GM19438 (cell line): ENCODE data around the gene LSAMP.
"Not testable (repeated sequence)": the region's sequence is repeated elsewhere in the genome, so short reads cannot be mapped to it uniquely, and the experiment has no call there.

Experiments used
- ATAC-seq: cut with Tn5 transposase; IDR thresholded peaks from one replicate; pipeline ENCODE4 v1.9.1; 2021; ENCODE audit warnings: low read depth; ENCODE audit not compliant: unreplicated experiment

The LSAMP gene

DNA sequence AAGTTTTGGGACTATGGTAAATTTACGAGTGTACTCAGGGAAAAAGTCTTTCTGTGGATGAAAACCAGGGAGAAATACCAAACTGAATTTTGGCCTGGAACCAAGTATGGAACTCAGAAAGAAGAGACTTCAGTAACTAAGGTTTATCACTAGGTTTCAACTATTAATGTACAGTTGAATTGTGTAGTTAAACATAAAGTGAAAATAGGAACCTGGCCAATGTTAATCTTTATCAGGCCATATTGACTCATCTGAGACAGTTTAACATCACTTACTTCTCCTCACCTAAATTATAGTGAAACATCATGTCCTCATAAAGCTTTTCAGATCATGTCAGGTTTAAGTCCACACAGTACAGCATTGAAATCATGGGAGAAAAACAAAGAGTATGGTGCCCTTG, 197.7 kb downstream of the LSAMP start:
- no peak for ATAC-seq

- no peak for ATAC-seq
Measured at GRCh38 chr3:116246406-116246980, 198.8 kb downstream of the LSAMP start.

- ATAC-seq = no peak
Measured at GRCh38 chr3:116242825-116243224, 202.5 kb downstream of the LSAMP start.

GRCh38 chr3:116241677-116242076, 203.6 kb downstream of the LSAMP start:
- ATAC-seq = no peak

GRCh38 chr3:116240261-116240660, 205.0 kb downstream of the LSAMP start:
- ATAC-seq = no peak

DNA sequence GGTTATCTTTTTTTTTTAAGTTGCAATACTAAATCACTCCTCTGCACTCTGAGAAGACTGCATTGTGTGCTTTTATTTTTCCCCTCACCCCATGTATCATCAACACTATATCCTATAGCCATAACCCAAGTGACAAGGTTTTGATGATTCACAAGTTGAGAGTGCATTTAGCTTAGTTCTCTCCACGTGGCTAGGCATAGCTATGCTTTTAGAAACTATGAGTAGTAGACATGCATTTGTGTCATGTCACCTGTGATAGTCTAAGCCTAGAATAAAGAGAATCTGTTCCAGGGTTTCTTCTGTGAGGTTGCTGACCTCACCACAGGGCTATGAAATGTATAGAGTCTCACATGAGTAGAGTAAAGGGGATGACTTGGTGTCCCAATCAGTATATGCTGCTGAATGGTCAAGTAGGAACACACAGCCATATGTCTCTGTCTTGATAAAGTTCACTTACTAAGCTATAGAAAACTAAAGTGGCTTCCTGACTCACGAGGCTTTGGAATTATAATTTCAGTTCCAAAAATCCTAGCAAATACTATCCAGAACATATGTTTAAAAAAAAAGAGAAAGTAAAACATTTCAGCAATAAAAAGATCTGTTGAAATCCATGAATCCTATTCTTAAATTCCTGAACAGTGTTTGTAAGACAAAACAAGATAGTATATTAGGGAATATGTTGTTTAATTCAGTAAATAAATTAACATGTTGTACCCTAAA, 206.3 kb downstream of the LSAMP start:
- ATAC-seq = no peak

DNA sequence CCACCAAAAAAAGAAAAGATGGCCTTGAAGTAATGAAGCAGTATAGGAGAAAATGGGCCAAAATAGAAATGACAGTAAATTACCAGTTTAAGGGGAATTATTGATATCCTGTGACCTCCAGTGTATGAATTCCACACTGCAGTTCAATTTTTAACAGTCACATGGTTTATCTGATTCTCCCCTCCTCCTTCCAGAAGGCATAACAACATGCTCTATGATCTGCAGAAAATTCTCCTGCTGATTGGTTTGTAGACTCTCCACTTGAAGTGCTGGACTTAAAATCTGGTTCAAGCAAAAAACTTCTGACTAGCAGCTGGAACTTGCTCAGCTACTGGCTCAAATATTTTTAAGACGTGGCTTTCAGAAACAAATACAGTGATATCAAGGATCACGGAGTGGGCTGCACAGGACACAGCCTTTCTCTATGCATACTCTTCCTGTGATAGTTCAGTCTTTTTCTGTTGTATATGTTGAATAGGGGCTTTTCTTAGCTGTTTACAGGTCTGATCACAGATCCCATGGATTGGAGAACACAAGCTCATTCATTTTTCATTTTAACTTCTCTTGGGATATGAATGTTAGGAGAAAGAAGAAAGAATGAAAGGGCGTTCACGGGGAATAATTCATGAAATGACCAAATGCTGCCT, 211.5 kb downstream of the LSAMP start:
- no peak for ATAC-seq

DNA sequence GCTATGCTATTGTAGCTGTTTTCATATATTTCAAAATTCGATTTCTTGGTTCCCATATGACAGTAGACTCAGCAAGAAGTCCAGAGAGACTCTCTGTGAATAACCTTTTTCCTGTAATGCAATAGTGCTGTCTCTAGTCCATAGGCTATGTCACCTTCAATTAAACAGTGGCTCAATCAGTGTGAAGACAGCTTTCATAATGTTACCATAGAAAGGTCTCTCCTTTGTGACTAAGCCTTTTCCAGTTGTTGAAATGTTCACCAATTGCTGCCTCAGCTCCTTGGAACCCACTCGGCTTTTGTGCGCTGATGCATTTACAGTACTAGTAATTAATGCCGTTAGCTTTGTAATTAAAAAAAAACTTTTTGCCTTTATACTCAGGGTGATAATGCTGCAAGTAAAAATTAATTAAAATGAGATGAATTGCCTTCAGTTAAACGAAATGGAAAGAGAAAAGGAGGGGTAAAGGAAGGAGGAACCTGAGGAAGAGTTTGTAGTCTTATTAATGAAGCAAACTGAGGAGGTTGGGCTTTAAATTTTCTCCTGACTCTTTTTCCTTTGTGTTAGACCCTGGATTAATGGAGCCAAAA, 214.8 kb downstream of the LSAMP start:
- no peak for ATAC-seq

DNA sequence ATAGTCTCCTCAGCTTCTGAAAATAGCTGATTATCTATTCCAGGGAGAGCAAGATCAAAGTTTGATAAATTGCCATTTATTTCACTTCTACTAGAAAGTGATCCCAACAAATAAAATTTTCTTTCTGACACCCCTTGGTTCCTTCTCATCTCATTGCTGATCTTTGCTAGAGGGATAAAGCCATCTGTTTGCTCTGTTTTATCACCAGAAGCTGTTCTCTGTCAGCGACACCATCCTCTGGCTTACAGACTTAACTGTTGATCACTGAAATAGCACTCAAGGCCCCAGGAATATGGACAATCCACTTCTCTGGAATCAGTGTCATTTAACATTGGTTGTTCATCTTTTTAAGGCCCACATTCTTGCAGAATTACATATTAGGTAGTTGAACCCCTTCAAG, 219.0 kb downstream of the LSAMP start:
- ATAC-seq = no peak

DNA sequence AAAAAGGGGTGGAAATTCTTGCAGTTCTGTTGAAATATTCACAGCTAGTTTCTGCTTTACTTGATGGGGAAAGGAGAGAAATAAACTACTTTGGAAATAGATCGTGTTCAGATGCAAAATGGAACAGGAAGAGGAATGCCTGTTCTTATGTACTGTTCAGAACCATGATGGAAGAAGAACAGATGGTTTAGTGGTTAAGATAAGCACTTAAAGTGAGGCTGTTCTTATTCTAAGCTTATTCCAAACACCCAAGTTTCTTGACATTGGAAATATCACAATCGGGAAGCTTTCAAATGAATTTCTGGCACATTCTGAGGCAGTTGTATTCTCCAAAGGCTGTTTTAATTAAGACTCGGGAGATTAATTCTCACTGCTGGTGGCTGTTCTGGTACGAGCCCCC, 228.5 kb downstream of the LSAMP start:
- no peak for ATAC-seq

DNA sequence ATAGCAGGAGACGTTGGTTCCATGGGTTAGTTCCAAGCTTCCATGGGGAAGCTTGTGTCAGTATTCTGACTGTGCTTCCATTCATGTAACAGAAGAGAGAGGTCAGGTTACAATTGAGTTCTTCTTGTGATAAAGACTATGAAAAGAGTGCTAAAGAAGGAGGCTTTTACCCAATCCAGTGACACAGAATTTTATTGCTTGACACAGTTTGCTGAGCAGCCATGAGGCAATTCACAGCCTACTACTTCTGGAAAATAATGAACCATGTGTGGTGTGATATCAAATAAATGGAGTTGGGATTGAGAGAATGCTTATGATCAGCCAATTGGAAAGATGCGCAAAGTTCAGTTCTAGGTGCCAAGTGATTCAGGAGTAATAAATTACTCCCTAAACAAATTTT, 233.4 kb downstream of the LSAMP start:
- ATAC-seq = no peak

DNA sequence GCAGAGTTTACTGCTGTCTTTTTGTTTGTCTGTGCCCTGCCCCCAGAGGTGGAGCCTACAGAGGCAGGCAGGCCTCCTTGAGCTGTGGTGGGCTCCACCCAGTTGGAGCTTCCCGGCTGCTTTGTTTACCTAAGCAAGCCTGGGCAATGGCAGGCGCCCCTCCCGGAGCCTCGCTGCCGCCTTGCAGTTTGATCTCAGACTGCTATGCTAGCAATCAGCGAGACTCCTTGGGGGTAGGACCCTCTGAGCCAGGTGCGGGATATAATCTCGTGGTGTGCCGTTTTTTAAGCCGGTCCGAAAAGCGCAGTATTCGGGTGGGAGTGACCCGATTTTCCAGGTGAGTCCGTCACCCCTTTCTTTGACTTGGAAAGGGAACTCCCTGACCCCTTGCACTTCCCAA, 236.5 kb downstream of the LSAMP start:
- not testable (repeated sequence) for ATAC-seq

GRCh38 chr3:116200956-116201690, 244.2 kb downstream of the LSAMP start:
- no peak for ATAC-seq

DNA sequence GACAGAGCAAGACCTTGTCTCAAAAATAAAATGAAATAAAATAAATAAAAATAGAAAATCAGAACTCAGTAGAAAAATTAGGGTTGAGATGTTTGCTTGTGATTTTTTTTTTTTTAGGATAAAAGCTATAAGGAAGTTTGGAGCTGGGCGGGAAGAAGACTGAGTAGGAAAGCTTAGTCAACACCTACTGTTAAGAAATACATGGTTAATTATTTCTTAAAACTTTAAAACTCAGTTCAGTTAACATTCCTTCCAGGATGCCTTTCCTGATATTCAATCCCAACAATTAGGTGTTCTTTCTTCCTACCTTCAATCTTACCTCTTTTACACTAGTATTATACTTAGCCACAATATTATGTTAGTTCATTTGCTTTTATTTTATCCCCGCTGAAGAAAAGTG, 246.2 kb downstream of the LSAMP start:
- ATAC-seq = no peak

DNA sequence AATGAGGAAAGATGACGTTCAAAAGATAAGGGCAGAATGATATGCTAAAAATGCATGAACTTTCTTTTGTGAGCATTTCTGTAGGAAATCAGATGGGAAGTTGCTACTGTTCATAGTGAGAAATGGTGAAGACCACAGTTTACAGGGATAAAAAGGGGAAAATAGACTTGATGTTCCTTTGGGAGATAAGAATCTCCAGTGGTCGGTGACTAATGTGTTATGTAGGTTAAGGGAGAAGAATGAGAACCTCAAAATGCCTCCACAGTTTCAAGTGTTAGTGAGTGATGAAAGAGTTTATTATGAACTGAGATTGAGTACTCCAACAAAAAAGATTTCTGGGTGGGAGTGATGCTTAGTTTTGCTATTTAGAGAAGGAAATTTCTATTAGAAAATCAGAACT, 247.2 kb downstream of the LSAMP start:
- ATAC-seq = no peak

DNA sequence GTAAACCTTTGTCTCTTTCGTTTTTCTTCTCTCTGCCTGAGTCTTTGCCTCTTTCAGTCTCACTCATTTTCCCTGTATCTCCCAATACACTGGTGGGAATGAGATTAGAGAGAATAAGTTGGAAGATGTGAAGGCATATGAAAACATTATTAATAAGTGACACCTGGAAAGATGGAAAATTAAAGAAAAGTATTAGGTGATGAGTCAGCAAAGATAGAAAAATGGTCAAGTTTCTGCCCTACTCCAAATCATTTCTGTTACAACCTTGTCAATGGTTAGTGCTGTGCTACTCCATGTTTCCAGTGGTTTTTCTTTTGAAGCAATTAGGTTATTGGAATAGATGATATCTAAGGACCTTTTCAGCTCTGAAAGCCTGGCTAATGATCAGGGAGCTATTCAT, 252.8 kb downstream of the LSAMP start:
- ATAC-seq = no peak

- ATAC-seq = no peak
Measured at GRCh38 chr3:116191409-116191808, 253.9 kb downstream of the LSAMP start.

DNA sequence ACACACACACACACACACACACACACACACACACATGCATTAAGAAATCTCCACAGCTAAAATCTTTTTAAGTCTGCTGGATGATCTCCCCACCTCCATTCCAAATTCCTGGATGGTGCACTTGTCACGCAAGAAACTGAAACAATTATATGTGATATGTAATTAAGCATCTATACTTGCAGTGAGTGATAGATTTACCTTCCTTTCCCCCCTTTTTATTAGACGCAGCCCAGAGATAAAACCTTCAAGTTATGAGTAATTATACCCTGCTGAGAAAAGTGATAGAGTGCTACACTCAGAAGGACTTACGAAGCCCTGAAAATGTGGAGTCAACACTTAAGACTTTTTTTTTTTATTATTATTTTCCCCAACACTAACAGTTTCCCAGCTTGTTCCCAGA, 255.2 kb downstream of the LSAMP start:
- ATAC-seq = no peak

DNA sequence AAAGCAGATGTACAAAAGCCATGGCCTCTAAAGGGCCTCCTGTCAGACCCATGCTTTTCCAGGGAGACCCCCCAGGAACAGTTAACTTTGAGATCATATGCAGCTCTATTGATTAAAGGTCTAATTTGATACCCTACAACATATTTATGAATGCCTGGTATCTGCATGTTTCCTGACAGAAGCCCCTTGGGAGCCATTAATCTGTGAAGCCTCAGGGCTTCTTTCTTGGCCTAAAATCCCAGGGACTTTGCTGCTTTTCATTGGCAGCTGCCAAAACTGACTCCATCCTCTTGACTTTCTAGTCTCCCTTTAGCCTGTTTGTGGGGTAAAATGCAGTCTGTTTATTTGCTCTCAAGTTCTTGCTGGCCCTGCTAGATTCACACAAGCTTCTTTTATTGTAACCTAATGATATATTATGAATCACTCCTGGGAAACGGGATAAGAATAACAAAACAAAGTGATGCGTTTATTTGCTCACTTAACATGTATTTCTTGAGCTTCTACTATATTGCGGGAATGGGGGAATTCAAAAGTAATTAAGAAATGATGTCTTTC, 257.0 kb downstream of the LSAMP start:
- ATAC-seq = no peak

DNA sequence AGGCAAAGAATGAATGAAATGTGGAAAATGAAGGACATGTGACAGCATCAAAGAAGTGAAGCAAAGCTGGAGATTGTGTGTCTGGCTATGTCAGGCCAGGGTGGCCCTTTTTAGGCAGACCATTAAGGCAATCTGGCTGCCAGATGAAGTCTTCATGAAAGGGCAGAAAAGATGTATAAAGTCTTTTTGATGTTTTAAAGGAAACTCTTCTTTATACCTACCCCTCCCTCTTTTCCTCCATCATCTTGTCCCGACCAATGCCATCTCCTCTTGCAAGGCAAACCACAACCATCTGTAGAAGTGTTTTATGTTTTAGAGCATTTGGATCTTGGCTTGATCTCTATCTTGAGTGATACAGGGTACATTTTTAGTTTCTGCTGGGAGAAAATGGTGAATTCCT, 259.2 kb downstream of the LSAMP start:
- ATAC-seq = no peak

DNA sequence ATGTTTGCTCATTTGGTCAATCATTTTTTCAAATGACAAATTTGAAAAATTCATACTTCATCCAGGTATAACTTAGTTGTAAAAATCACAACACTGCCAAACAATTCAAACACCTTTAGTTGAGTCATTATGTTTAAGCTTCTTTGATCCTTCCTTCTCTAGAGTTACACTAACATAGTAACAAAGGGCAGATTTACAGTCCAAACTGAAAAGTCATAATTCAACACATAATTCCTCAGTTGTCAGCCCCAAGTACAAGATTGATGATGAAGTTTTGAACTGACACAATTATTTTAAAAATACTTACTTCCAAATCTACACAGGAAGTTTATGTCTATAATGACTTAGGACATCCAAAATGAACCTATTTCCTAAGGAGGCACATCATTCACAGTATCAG, 264.1 kb downstream of the LSAMP start:
- ATAC-seq = no peak
